ENCODE data around the gene SFI1.
"Not testable (repeated sequence)": the region's sequence is repeated elsewhere in the genome, so short reads cannot be mapped to it uniquely, and the experiment has no call there.

The SFI1 gene

GRCh38 chr22:31588970-31589675, 92.8 kb downstream of the SFI1 start:
- DNase-seq (ENCODE audit: low read depth in 2 of 2), result no peak

- not testable (repeated sequence) for DNase-seq (ENCODE audit: low read depth in 2 of 2)
Measured at GRCh38 chr22:31590161-31590560, 93.8 kb downstream of the SFI1 start.

GRCh38 chr22:31595271-31595670, 98.9 kb downstream of the SFI1 start:
- no peak for DNase-seq (ENCODE audit: low read depth in 2 of 2)

DNA sequence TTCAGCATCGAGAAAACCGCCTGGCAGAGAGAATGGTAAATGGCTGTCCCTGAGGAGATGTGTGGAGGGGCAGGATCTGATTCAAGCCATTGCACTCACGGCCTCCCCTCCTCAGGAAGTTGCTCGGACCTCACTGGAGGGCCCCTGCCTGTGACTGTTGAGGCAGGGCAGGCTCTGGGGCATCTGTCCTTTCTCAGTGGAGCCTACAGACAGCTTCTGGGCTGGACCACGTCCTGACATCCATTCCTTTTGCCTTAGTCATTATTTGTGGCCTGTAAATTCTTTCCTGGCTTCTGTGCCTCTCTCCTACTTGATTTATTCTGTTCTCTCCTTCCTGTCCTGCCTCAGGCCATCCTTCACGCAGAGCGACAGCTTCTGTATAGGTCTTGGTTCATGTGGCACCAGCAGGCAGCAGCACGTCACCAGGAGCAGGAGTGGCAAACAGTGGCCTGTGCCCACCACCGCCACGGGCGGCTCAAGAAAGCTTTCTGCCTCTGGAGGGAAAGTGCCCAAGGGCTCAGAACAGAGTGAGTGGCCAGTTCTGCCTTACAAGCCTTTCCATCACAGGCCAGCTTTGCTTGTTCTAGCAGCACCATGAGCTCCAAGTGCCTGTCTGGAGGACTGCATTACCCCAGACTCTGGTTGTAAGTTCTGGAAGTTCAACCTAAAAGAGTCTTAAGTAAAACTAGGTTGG, 106.1 kb downstream of the SFI1 start:
- no peak for DNase-seq (ENCODE audit: low read depth in 2 of 2)

- no peak for DNase-seq (ENCODE audit: low read depth in 2 of 2)
Measured at GRCh38 chr22:31603081-31603525, 106.8 kb downstream of the SFI1 start.

DNA sequence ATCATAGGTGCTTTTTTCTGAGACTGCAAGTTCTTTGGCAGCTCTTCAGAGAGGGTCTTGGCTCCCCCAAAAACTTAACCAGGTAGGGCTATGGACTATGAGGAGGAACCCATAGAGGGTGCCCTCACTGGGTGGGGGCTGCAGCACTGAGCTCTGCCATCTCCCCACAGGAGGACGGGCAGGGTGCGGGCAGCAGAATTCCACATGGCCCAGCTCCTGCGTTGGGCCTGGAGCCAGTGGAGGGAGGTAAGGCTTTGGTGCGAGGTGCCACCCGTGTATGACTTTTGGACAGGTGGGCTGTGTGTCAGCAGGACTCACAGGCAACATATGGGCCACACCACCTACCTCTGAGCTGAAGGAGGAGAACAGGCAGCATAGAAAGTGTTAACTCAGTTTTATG, 107.2 kb downstream of the SFI1 start:
- DNase-seq (ENCODE audit: low read depth in 2 of 2), result no peak

DNA sequence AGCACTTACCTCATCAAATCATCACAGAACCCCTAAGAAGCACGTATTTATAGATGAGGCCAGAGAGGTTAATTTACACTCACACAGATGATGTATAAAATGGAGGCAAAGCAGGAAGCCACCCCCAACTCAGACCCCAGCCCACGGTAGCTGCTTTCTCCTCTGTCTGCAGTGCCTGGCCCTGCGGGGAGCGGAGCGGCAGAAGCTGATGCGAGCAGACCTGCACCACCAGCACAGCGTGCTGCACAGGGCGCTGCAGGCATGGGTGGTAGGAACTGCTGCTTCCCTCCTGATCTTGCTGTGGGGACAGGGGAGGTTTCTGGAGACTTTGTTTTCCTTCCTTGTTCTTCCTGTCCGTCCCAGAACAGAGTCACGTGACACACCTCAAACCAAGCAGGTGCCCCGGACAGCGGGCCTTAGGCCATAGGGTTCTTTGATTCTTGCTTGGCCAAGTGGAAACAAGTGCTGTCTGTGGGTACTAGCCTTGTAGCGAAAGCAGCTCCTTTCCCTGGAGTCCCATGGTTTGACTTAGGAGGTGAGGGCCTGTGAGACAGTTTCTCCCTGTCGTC, 107.9 kb downstream of the SFI1 start:
- DNase-seq (ENCODE audit: low read depth in 2 of 2), result no peak

- DNase-seq (ENCODE audit: low read depth in 2 of 2), result no peak
Measured at GRCh38 chr22:31604746-31605705, 108.7 kb downstream of the SFI1 start.

- DNase-seq (ENCODE audit: low read depth in 2 of 2), result no peak
Measured at GRCh38 chr22:31605851-31606585, 109.7 kb downstream of the SFI1 start.

DNA sequence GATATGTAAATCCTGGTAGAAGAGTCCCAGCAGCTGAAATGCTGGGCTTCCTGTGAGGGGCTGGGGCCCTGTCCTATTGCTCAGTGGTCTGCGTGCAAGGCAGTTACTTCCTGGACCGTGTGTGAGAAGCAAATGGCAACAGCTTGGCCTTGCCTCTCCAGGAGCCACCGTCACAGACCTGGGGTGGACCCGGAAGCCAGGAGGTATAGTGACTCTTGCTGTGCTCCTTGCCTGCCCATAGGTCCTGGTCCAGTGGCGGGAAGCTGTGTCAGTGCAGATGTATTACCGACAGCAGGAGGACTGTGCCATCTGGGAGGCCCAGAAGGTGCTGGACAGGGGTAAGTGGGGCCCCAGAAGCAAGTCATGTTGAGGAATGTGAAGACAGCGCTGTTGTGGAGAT, 111.4 kb downstream of the SFI1 start:
- DNase-seq (ENCODE audit: low read depth in 2 of 2), result no peak

DNA sequence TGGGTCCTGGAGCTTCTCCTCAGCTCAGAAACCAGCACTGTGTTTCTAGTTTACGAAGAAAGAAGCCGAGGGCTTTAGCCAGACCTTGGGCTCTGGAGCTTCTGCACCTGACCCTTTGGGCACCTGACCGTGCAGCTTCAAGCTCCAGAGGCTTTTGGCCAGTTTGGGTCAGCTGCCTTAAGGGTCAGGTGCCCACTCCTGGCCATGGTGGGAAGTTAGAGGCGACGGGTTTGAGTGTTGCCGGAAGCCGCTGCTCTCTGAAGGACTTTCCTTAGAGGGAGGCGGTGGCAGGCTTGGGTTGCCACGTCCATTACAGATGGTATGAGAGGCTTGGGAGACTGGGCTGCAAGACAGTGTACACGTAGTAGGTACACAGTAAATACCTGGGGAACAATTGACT, 113.4 kb downstream of the SFI1 start:
- no peak for DNase-seq (ENCODE audit: low read depth in 2 of 2)

GRCh38 chr22:31610611-31611010, 114.3 kb downstream of the SFI1 start:
- DNase-seq (ENCODE audit: low read depth in 2 of 2), result no peak

- DNase-seq (ENCODE audit: low read depth in 2 of 2), result no peak
Measured at GRCh38 chr22:31611061-31611760, 114.9 kb downstream of the SFI1 start.

DNA sequence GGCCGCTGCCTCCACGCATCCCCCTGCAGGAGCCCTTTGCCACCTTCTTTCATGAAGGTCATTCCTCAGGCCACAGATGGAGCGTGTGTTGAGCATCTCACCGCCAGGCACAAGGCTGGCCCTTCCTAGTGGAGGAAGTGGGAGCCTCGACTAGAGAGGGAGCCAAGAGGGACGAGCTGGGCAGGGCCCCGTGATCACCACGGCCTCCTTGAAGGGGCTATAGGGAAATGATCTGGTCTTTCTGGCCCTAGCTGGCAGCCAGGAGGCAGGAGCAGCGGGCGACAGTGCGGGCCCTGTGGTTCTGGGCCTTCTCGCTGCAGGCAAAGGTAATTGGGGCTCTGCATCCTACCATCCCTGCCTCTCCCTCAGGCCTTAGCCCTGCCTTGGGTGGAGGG, 116.6 kb downstream of the SFI1 start:
- no peak for DNase-seq (ENCODE audit: low read depth in 2 of 2)

DNA sequence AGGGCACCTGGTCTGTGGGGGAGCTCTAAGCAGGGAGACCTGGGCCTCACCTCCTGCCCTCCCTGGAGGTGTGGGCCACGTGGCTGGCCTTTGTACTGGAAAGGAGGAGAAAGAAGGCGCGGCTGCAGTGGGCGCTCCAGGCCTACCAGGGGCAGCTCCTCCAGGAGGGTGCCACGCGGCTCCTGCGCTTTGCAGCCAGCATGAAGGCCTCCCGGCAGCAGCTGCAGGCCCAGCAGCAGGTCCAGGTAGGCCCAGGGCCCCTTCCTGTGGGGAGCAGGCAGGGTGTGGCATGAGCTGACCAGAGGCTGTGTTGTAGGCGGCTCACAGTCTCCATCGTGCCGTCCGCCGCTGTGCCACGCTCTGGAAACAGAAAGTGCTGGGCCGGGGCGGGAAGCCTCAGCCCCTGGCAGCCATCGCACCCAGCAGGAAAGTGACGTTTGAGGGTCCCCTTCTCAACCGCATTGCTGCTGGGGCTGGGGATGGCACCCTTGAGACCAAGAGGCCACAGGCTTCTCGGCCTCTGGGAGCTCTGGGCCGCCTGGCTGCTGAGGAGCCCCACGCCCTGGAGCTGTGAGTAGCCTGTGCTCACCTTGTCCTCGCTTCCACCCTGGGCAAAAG, 117.1 kb downstream of the SFI1 start:
- DNase-seq (ENCODE audit: low read depth in 2 of 2), result no peak

DNA sequence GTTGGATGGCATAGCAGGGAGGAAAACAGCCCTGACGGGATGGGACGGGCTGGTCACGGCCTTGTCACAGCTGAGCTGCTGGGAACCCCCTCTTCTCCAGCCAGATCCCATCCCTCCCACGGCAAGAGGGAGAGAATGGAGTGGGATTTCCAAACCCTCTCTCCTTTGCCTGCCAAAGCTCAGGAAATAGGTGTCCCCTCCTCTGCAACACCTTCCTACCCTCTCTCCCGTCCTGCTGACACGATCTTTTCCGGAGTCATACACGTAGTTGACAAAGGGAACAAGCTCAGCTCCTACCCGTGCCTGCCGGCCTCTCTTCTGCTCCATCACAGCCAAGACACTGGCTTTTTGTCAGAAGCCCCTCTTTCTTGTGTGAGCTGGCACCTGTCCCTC, 117.6 kb downstream of the SFI1 start:
- no peak for DNase-seq (ENCODE audit: low read depth in 2 of 2)

GRCh38 chr22:31614781-31615490, 118.6 kb downstream of the SFI1 start:
- DNase-seq (ENCODE audit: low read depth in 2 of 2), result no peak

GRCh38 chr22:31615491-31615860, 119.1 kb downstream of the SFI1 start:
- no peak for DNase-seq (ENCODE audit: low read depth in 2 of 2)

DNA sequence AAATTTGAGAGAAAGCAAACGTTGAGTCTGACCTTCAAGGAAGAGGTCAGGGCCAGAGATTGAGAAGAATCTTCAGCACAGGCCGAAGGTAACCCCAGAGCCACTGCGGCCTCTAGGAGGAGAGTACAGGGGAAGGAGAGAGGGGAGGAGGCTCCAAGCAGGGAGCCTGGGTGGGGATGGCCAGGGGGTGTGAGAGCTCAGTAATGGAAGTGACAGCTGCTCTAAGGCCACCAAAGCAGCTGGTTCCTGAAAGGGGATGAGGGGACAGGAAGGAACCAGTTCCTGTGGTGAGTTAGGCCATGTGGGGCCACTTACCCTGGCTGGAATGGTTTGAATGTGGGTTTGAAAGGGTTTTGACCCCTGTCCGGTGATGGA, 119.6 kb downstream of the SFI1 start:
- DNase-seq (ENCODE audit: low read depth in 2 of 2), result no peak
